Measurements from ENCODE around the gene MAP3K6.
"Not testable (repeated sequence)": the region's sequence is repeated elsewhere in the genome, so short reads cannot be mapped to it uniquely, and the experiment has no call there.

MAP3K6 gene, protein sequence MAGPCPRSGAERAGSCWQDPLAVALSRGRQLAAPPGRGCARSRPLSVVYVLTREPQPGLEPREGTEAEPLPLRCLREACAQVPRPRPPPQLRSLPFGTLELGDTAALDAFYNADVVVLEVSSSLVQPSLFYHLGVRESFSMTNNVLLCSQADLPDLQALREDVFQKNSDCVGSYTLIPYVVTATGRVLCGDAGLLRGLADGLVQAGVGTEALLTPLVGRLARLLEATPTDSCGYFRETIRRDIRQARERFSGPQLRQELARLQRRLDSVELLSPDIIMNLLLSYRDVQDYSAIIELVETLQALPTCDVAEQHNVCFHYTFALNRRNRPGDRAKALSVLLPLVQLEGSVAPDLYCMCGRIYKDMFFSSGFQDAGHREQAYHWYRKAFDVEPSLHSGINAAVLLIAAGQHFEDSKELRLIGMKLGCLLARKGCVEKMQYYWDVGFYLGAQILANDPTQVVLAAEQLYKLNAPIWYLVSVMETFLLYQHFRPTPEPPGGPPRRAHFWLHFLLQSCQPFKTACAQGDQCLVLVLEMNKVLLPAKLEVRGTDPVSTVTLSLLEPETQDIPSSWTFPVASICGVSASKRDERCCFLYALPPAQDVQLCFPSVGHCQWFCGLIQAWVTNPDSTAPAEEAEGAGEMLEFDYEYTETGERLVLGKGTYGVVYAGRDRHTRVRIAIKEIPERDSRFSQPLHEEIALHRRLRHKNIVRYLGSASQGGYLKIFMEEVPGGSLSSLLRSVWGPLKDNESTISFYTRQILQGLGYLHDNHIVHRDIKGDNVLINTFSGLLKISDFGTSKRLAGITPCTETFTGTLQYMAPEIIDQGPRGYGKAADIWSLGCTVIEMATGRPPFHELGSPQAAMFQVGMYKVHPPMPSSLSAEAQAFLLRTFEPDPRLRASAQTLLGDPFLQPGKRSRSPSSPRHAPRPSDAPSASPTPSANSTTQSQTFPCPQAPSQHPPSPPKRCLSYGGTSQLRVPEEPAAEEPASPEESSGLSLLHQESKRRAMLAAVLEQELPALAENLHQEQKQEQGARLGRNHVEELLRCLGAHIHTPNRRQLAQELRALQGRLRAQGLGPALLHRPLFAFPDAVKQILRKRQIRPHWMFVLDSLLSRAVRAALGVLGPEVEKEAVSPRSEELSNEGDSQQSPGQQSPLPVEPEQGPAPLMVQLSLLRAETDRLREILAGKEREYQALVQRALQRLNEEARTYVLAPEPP (N-terminal part only)

GRCh38 chr1:27366411-27367159, at the start of gene MAP3K6:
Gene MAP3K6, minus strand, starts transcription at chr1:27366961. Its CDS starts 364 bp downstream, at chr1:27366597.
- Histone ChIP-seq H3K36me3 (ENCODE audit: insufficient read depth, low read length) (no peaks in the 10 kb centered on the region), H3K9me3 (ENCODE audit: low read depth, low read length) (no peaks in the 10 kb centered on the region), H3K9ac (ENCODE audit: insufficient read length) (peak within 1 kb of the TSS; percentile 71), H3K27ac (peak within 1 kb of the TSS; percentile 81), H3K4me3 (peak within 1 kb of the TSS; percentile 97)
- DNase-seq (ENCODE audit: low read depth, low spot score): no peak
- TF ChIP-seq EZH2 (IDR thresholded peaks at IDR 0.05): no peak
- no peak for TF ChIP-seq FOXP2 (optimal IDR thresholded peaks at IDR 0.05; ENCODE audit: control extremely low read depth, extremely low read length, insufficient read depth)
- TF ChIP-seq POLR2AphosphoS5 (IDR thresholded peaks at IDR 0.05; ENCODE audit: borderline replicate concordance, low read depth, low read length): no peak; the same call in none of the 2 replicates

- H3K27ac ChIP-seq: no peak overlapping the region
- no peak for DNase-seq (ENCODE audit: low read depth, low spot score)
- TF ChIP-seq FOXP2 (optimal IDR thresholded peaks at IDR 0.05; ENCODE audit: control extremely low read depth, extremely low read length, insufficient read depth): no peak
- TF ChIP-seq POLR2AphosphoS5 (IDR thresholded peaks at IDR 0.05; ENCODE audit: borderline replicate concordance, low read depth, low read length): no peak
- TF ChIP-seq EZH2 (IDR thresholded peaks at IDR 0.05): no peak
- H3K9ac ChIP-seq (ENCODE audit: insufficient read length): no peak overlapping the region
- H3K36me3 ChIP-seq (ENCODE audit: insufficient read depth, low read length): peaks cover 92% of the 10 kb centered on the region
- H3K9me3 ChIP-seq (ENCODE audit: low read depth, low read length): no peaks in the 10 kb centered on the region
- no peak overlapping the region for H3K4me3 ChIP-seq
These were observed 47.3 kb upstream of the MAP3K6 start for GRCh38 chr1:27414091-27414490.

- TF ChIP-seq POLR2AphosphoS5 (IDR thresholded peaks at IDR 0.05; ENCODE audit: borderline replicate concordance, low read depth, low read length): no peak
- no peak for TF ChIP-seq EZH2 (IDR thresholded peaks at IDR 0.05)
- TF ChIP-seq FOXP2 (optimal IDR thresholded peaks at IDR 0.05; ENCODE audit: control extremely low read depth, extremely low read length, insufficient read depth): no peak
- H3K27ac ChIP-seq: no peak overlapping the region
- DNase-seq (ENCODE audit: low read depth, low spot score): no peak
- H3K9me3 ChIP-seq (ENCODE audit: low read depth, low read length): no peaks in the 10 kb centered on the region
- no peak overlapping the region for H3K9ac ChIP-seq (ENCODE audit: insufficient read length)
- peaks cover 90% of the 10 kb centered on the region for H3K36me3 ChIP-seq (ENCODE audit: insufficient read depth, low read length)
- H3K4me3 ChIP-seq: no peak overlapping the region
These were observed 46.2 kb upstream of the MAP3K6 start for GRCh38 chr1:27413004-27413403.

GRCh38 chr1:27412502-27412901, 45.7 kb upstream of the MAP3K6 start:
- H3K9ac ChIP-seq (ENCODE audit: insufficient read length): no peak overlapping the region
- H3K36me3 ChIP-seq (ENCODE audit: insufficient read depth, low read length): peaks cover 90% of the 10 kb centered on the region
- no peak overlapping the region for H3K27ac ChIP-seq
- no peak overlapping the region for H3K4me3 ChIP-seq
- no peaks in the 10 kb centered on the region for H3K9me3 ChIP-seq (ENCODE audit: low read depth, low read length)
- no peak for DNase-seq (ENCODE audit: low read depth, low spot score)
- TF ChIP-seq EZH2 (IDR thresholded peaks at IDR 0.05) (no peak), POLR2AphosphoS5 (IDR thresholded peaks at IDR 0.05; ENCODE audit: borderline replicate concordance, low read depth, low read length) (no peak), FOXP2 (optimal IDR thresholded peaks at IDR 0.05; ENCODE audit: control extremely low read depth, extremely low read length, insufficient read depth) (no peak)

- Histone ChIP-seq H3K27ac (0 out of 2 replicates have a peak overlapping the region, but pooled peaks have one; percentile 6), H3K9me3 (ENCODE audit: low read depth, low read length) (no peaks in the 10 kb centered on the region), H3K9ac (ENCODE audit: insufficient read length) (no peak overlapping the region), H3K4me3 (no peak overlapping the region), H3K36me3 (ENCODE audit: insufficient read depth, low read length) (peaks cover 79% of the 10 kb centered on the region)
- no peak for DNase-seq (ENCODE audit: low read depth, low spot score)
- TF ChIP-seq EZH2 (IDR thresholded peaks at IDR 0.05): no peak
- TF ChIP-seq POLR2AphosphoS5 (IDR thresholded peaks at IDR 0.05; ENCODE audit: borderline replicate concordance, low read depth, low read length): no peak
- no peak for TF ChIP-seq FOXP2 (optimal IDR thresholded peaks at IDR 0.05; ENCODE audit: control extremely low read depth, extremely low read length, insufficient read depth)
These were observed 43.9 kb upstream of the MAP3K6 start for GRCh38 chr1:27410709-27411108.

DNA sequence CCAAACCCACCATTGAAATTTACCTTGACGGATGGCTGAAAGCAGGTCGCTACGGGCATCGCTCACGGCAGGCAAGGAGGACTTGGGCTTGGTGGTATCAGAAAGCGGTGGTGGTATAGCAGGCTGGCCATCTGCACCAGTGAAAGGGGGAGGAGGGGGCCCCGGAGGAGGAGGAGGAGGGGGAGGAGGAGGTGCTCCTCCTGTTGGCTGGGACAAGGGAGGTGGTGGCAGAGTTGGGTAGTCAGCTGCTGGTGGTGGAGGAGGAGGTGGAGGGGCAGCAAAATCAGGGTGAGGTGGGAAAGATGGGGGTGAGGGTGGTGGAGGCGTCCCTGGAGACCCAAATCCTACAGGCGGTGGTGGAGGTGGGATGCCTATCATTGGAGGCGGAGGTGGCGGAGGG, 42.9 kb upstream of the MAP3K6 start:
- Histone ChIP-seq H3K27ac (no peak overlapping the region), H3K4me3 (no peak overlapping the region), H3K36me3 (ENCODE audit: insufficient read depth, low read length) (peaks cover 69% of the 10 kb centered on the region), H3K9me3 (ENCODE audit: low read depth, low read length) (no peaks in the 10 kb centered on the region), H3K9ac (ENCODE audit: insufficient read length) (no peak overlapping the region)
- TF ChIP-seq FOXP2 (optimal IDR thresholded peaks at IDR 0.05; ENCODE audit: control extremely low read depth, extremely low read length, insufficient read depth) (no peak), EZH2 (IDR thresholded peaks at IDR 0.05) (no peak), POLR2AphosphoS5 (IDR thresholded peaks at IDR 0.05; ENCODE audit: borderline replicate concordance, low read depth, low read length) (no peak)
- DNase-seq (ENCODE audit: low read depth, low spot score): no peak

DNA sequence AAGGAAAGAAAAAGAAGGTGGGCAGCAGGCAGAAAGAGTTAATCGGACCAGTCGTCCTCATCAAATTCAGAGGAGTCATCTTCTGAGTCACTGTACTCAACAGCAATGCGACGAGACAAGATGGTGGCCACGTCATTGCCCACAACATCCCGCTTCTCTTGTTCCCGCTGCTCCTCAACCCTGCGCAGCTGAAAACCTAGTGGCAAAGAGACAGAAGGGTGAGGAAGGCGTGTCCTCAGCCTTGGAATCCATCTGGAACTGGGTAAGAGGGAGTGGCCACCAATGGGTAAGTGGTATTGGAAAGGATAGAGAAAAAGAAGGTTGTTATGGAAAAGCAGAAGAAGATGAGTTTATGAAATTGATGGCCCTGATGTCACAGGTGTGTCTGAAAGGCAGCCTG, 41.4 kb upstream of the MAP3K6 start:
- H3K27ac ChIP-seq: no peak overlapping the region
- peaks cover 53% of the 10 kb centered on the region for H3K36me3 ChIP-seq (ENCODE audit: insufficient read depth, low read length)
- no peak for DNase-seq (ENCODE audit: low read depth, low spot score)

GRCh38 chr1:27406791-27407190, 40.0 kb upstream of the MAP3K6 start:
- not testable (repeated sequence) for H3K4me3 ChIP-seq; H3K9ac ChIP-seq (ENCODE audit: insufficient read length); H3K9me3 ChIP-seq (ENCODE audit: low read depth, low read length); DNase-seq (ENCODE audit: low read depth, low spot score); H3K27ac ChIP-seq
- peaks cover 40% of the 10 kb centered on the region for H3K36me3 ChIP-seq (ENCODE audit: insufficient read depth, low read length)

More for the DNA sequence above, 41.4 kb upstream of the MAP3K6 start:
- H3K4me3 ChIP-seq: no peak overlapping the region
- no peak for TF ChIP-seq EZH2 (IDR thresholded peaks at IDR 0.05)
- no peak for TF ChIP-seq POLR2AphosphoS5 (IDR thresholded peaks at IDR 0.05; ENCODE audit: borderline replicate concordance, low read depth, low read length)
- no peak for TF ChIP-seq FOXP2 (optimal IDR thresholded peaks at IDR 0.05; ENCODE audit: control extremely low read depth, extremely low read length, insufficient read depth)
- H3K9me3 ChIP-seq (ENCODE audit: low read depth, low read length): no peaks in the 10 kb centered on the region
- no peak overlapping the region for H3K9ac ChIP-seq (ENCODE audit: insufficient read length)
